Neural cell (in vitro differentiated cells): Measurements from ENCODE around the gene NHS. TPM values are rescaled to one million over a fixed set of nuclear protein-coding genes. Genes with fewer than 3 reads are reported as not detected.

Experiments
- H2AFZ ChIP-seq: fragments of 200-600, 300-800 bp; sonication (generic), shearing (Covaris generic); 2 replicates; pipeline ENCODE4 v1.6.0; 2014; ENCODE audit warnings: low read depth, mild to moderate bottlenecking, antibody characterized with exemption, low read length, moderate library complexity
- H3F3A ChIP-seq: fragments of 200-600 bp; shearing (Covaris generic); 2 replicates; pipeline ENCODE4 v1.6.1; 2016; ENCODE audit warnings: mild to moderate bottlenecking, moderate library complexity, mixed read lengths, antibody characterized with exemption, low read length; ENCODE audit not compliant: insufficient read depth, poor library complexity, severe bottlenecking
- H3K27ac ChIP-seq: fragments of 200-600, 300-800 bp; sonication (generic), shearing (Covaris generic); 2 replicates; pipeline ENCODE4 v1.5.1; 2014; ENCODE audit warnings: mild to moderate bottlenecking, low read length, moderate library complexity
- H3K27me3 ChIP-seq: fragments of 300-800, 200-600 bp; sonication (generic), shearing (Covaris generic); 2 replicates; pipeline ENCODE4 v1.6.0; 2014; ENCODE audit warnings: mild to moderate bottlenecking, low read depth, low read length, moderate library complexity; ENCODE audit not compliant: insufficient read depth
- H3K36me3 ChIP-seq: fragments of 300-800, 200-600 bp; sonication (generic), shearing (Covaris generic); 2 replicates; pipeline ENCODE4 v1.5.1; 2014; ENCODE audit warnings: mild to moderate bottlenecking, antibody characterized with exemption, low read length, moderate library complexity; ENCODE audit not compliant: insufficient read depth
- H3K4me2 ChIP-seq: fragments of 300-800, 200-600 bp; sonication (generic), shearing (Covaris generic); 2 replicates; pipeline ENCODE4 v1.6.0; 2014; ENCODE audit warnings: mild to moderate bottlenecking, low read length
- H3K4me3 ChIP-seq: fragments of 300-800, 200-600 bp; sonication (generic), shearing (Covaris generic); 2 replicates; pipeline ENCODE4 v1.5.1; 2014; ENCODE audit warnings: mild to moderate bottlenecking, low read length, moderate library complexity
- H3K79me2 ChIP-seq: fragments of 200-600 bp; shearing (Covaris generic); replicated peaks from 2 replicates; pipeline ENCODE4 v1.6.0; 2014; ENCODE audit warnings: mild to moderate bottlenecking, low read length, moderate library complexity; ENCODE audit not compliant: insufficient read depth
- H3K9ac ChIP-seq: fragments of 300-800, 200-600 bp; sonication (generic), shearing (Covaris generic); 2 replicates; pipeline ENCODE4 v1.6.1; 2016; ENCODE audit warnings: mild to moderate bottlenecking, low read length, mixed read lengths
- H3K9me2 ChIP-seq: fragments of 200-600 bp; shearing (Covaris generic); 2 replicates; pipeline ENCODE4 v1.6.1; 2016; ENCODE audit warnings: mild to moderate bottlenecking, low read length, mixed read lengths; ENCODE audit not compliant: insufficient read depth
- H3K9me3 ChIP-seq: fragments of 200-600, 300-800 bp; sonication (generic), shearing (Covaris generic); 2 replicates; pipeline ENCODE4 v1.6.1; 2016; ENCODE audit warnings: mild to moderate bottlenecking, mixed run types, low read length, moderate library complexity, mixed read lengths
- H4K20me1 ChIP-seq: fragments of 200-600 bp; shearing (Covaris generic); 2 replicates; pipeline ENCODE4 v1.6.1; 2016; ENCODE audit warnings: mild to moderate bottlenecking, mixed run types; ENCODE audit not compliant: insufficient read depth
- EP300 ChIP-seq: fragments of 450-650 bp; conservative IDR thresholded peaks from 2 replicates; pipeline ENCODE4 v1.6.1; 2014; ENCODE audit warnings: antibody characterized with exemption, mild to moderate bottlenecking, moderate library complexity; ENCODE audit not compliant: poor library complexity, severe bottlenecking
- EZH2 ChIP-seq: fragments of 200-600, 300-800 bp; shearing (Covaris generic), sonication (generic); IDR thresholded peaks from 2 replicates; pipeline ENCODE4 v1.6.1; 2014; ENCODE audit warnings: antibody characterized with exemption, low read length, borderline replicate concordance, mild to moderate bottlenecking; ENCODE audit not compliant: insufficient read depth, poor library complexity, severe bottlenecking
- MXI1 ChIP-seq: fragments of 450-650 bp; conservative IDR thresholded peaks from 2 replicates; pipeline ENCODE4 v1.6.1; 2014; ENCODE audit warnings: antibody characterized with exemption, mild to moderate bottlenecking; ENCODE audit not compliant: poor library complexity, severe bottlenecking
- POLR2AphosphoS5 ChIP-seq: IDR thresholded peaks from 2 replicates; pipeline ENCODE4 v1.6.1; 2012
- RAD21 ChIP-seq: fragments of 450-650 bp; conservative IDR thresholded peaks from 2 replicates; pipeline ENCODE4 v1.6.1; 2014; ENCODE audit warnings: antibody characterized with exemption, mild to moderate bottlenecking, moderate library complexity
- SMC3 ChIP-seq: fragments of 450-650 bp; conservative IDR thresholded peaks from 2 replicates; pipeline ENCODE4 v1.6.1; 2014; ENCODE audit warnings: antibody characterized with exemption, mild to moderate bottlenecking, moderate library complexity; ENCODE audit not compliant: poor library complexity
- TAF1 ChIP-seq: IDR thresholded peaks from 2 replicates; pipeline ENCODE4 v1.6.1; 2012; ENCODE audit warnings: low read depth
- polyA plus RNA-seq: library from polyadenylated mRNA; depleted of rRNA; stranded (reverse); fragments of >200 nt; gene quantifications from 2 replicates; pipeline ENCODE4 v1.2.3, GENCODE V29; 2014
- TF ChIP-seq, protein P1 (sequence below): fragments of 450-650 bp; IDR thresholded peaks from 2 replicates; pipeline ENCODE4 v1.5.1; 2014; ENCODE audit warnings: antibody characterized with exemption, mild to moderate bottlenecking, moderate library complexity; ENCODE audit not compliant: poor library complexity, severe bottlenecking
- TF ChIP-seq, protein P2 (sequence below): IDR thresholded peaks from 2 replicates; pipeline ENCODE4 v1.6.1; 2012; ENCODE audit warnings: borderline replicate concordance

NHS gene
- polyA plus RNA-seq, 1 donor from 2014 or later: 1.9 TPM

DNA sequence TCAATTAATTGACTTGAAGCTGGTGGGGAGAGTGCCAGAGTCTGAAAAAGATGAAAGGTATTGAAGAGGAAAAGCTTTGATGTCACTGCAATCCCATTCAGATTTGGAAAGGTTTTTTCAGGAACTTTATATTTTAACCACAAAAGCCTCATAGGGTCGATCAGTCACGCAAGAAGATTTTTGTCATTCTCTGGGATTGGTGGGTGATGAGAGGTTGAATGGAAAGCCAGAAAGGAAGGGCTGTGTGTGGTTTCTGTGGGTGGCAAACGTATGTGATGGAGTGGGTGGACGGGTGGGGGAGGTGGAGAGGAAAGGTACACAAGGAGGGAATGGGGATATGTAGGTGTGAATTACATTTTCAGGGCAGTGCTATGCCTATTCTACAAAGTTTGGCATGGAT lies 188.5 kb downstream of the NHS start:
- Histone ChIP-seq H3F3A (no peaks in the 10 kb centered on the region), H3K27ac (no peak overlapping the region), H3K36me3 (no peaks in the 10 kb centered on the region), H2AFZ (no peak overlapping the region), H4K20me1 (no peaks in the 10 kb centered on the region), H3K9ac (no peak overlapping the region), H3K4me2 (no peak overlapping the region), H3K4me3 (no peak overlapping the region), H3K9me2 (no peaks in the 10 kb centered on the region), H3K9me3 (no peaks in the 10 kb centered on the region), H3K27me3 (no peaks in the 10 kb centered on the region), H3K79me2 (no peaks in the 10 kb centered on the region)
- TF ChIP-seq TAF1: no peak
- TF ChIP-seq POLR2AphosphoS5: no peak
- TF ChIP-seq EZH2: no peak
- TF ChIP-seq, protein P1, sequence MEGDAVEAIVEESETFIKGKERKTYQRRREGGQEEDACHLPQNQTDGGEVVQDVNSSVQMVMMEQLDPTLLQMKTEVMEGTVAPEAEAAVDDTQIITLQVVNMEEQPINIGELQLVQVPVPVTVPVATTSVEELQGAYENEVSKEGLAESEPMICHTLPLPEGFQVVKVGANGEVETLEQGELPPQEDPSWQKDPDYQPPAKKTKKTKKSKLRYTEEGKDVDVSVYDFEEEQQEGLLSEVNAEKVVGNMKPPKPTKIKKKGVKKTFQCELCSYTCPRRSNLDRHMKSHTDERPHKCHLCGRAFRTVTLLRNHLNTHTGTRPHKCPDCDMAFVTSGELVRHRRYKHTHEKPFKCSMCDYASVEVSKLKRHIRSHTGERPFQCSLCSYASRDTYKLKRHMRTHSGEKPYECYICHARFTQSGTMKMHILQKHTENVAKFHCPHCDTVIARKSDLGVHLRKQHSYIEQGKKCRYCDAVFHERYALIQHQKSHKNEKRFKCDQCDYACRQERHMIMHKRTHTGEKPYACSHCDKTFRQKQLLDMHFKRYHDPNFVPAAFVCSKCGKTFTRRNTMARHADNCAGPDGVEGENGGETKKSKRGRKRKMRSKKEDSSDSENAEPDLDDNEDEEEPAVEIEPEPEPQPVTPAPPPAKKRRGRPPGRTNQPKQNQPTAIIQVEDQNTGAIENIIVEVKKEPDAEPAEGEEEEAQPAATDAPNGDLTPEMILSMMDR: no peak
- TF ChIP-seq, protein P2, sequence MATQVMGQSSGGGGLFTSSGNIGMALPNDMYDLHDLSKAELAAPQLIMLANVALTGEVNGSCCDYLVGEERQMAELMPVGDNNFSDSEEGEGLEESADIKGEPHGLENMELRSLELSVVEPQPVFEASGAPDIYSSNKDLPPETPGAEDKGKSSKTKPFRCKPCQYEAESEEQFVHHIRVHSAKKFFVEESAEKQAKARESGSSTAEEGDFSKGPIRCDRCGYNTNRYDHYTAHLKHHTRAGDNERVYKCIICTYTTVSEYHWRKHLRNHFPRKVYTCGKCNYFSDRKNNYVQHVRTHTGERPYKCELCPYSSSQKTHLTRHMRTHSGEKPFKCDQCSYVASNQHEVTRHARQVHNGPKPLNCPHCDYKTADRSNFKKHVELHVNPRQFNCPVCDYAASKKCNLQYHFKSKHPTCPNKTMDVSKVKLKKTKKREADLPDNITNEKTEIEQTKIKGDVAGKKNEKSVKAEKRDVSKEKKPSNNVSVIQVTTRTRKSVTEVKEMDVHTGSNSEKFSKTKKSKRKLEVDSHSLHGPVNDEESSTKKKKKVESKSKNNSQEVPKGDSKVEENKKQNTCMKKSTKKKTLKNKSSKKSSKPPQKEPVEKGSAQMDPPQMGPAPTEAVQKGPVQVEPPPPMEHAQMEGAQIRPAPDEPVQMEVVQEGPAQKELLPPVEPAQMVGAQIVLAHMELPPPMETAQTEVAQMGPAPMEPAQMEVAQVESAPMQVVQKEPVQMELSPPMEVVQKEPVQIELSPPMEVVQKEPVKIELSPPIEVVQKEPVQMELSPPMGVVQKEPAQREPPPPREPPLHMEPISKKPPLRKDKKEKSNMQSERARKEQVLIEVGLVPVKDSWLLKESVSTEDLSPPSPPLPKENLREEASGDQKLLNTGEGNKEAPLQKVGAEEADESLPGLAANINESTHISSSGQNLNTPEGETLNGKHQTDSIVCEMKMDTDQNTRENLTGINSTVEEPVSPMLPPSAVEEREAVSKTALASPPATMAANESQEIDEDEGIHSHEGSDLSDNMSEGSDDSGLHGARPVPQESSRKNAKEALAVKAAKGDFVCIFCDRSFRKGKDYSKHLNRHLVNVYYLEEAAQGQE: no peak
- TF ChIP-seq RAD21: no peak
- TF ChIP-seq EP300: no peak
- no peak for TF ChIP-seq MXI1
- no peak for TF ChIP-seq SMC3

DNA sequence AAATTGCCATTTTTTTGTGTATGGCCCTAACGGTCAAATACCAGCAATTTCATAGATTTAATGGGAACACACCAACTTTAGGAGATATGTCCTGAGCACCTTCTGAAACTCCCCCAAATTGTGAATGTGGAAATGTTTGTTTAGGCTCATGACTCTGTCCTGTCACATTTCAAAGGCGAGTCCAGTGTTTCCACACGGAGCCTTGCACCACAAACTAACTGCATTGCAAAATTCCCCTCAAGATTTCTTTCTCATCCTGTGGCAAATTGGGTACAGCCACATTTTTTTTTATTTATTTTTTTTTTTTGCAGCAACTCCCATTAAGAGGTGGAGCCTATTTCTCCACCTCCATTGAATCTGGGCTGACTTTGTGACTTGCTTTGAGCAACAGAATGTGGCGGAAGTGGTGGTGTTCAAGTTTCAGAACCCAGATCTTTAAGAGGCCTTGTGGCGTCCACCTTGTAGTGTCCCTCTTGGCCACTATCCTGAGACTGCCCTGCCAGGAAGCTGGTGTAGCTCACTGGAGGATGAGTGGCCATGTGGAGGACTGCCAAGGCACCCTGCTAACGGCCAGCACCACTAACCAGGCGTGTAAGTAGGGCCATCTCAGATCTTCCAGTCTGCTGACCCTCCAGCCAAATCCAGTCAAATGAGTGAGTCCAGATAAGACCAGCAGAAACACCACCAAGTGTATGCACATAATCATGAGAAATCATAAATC lies 189.8 kb downstream of the NHS start:
- Histone ChIP-seq H3K27ac (no peak overlapping the region), H3K4me2 (no peak overlapping the region), H4K20me1 (no peaks in the 10 kb centered on the region), H3K79me2 (no peaks in the 10 kb centered on the region), H3K9ac (no peak overlapping the region), H2AFZ (no peak overlapping the region), H3K4me3 (no peak overlapping the region), H3F3A (no peaks in the 10 kb centered on the region), H3K9me3 (no peaks in the 10 kb centered on the region), H3K27me3 (no peaks in the 10 kb centered on the region), H3K36me3 (no peaks in the 10 kb centered on the region), H3K9me2 (no peaks in the 10 kb centered on the region)
- TF ChIP-seq EP300: no peak
- TF ChIP-seq, protein P1: no peak
- no peak for TF ChIP-seq EZH2
- TF ChIP-seq TAF1: no peak
- TF ChIP-seq POLR2AphosphoS5: no peak
- TF ChIP-seq, protein P2: no peak
- no peak for TF ChIP-seq SMC3
- no peak for TF ChIP-seq RAD21
- no peak for TF ChIP-seq MXI1
